ENCODE data around the gene FAM107B.

FAM107B gene

GRCh38 chr10:14560791-14561765 lies 213.6 kb downstream of the FAM107B start:
- DNase-seq (ENCODE audit: low read depth in 1 of 2, low spot score in 1 of 2), result no peak

GRCh38 chr10:14560274-14560673 lies 214.4 kb downstream of the FAM107B start:
- peak in 1 of 2 donors; percentile 48 for DNase-seq (ENCODE audit: low read depth in 1 of 2, low spot score in 1 of 2)

- DNase-seq (ENCODE audit: low read depth in 1 of 2, low spot score in 1 of 2), result no peak
Observed at GRCh38 chr10:14558025-14558424, 216.7 kb downstream of the FAM107B start.

- DNase-seq (ENCODE audit: low read depth in 1 of 2, low spot score in 1 of 2), result no peak
Observed at GRCh38 chr10:14557567-14557966, 217.1 kb downstream of the FAM107B start.

GRCh38 chr10:14556285-14556956 lies 218.3 kb downstream of the FAM107B start:
- no peak for DNase-seq (ENCODE audit: low read depth in 1 of 2, low spot score in 1 of 2)

- no peak for DNase-seq (ENCODE audit: low read depth in 1 of 2, low spot score in 1 of 2)
Observed at GRCh38 chr10:14555807-14556206, 218.9 kb downstream of the FAM107B start.

GRCh38 chr10:14554491-14555205 lies 220.0 kb downstream of the FAM107B start:
- DNase-seq (ENCODE audit: low read depth in 1 of 2, low spot score in 1 of 2), result no peak

- no peak for DNase-seq (ENCODE audit: low read depth in 1 of 2, low spot score in 1 of 2)
Observed at GRCh38 chr10:14554091-14554490, 220.6 kb downstream of the FAM107B start.

- no peak for DNase-seq (ENCODE audit: low read depth in 1 of 2, low spot score in 1 of 2)
Observed at GRCh38 chr10:14553448-14553847, 221.2 kb downstream of the FAM107B start.

GRCh38 chr10:14552015-14552414 lies 222.7 kb downstream of the FAM107B start:
- no peak for DNase-seq (ENCODE audit: low read depth in 1 of 2, low spot score in 1 of 2)

- no peak for DNase-seq (ENCODE audit: low read depth in 1 of 2, low spot score in 1 of 2)
Observed at GRCh38 chr10:14550471-14550981, 224.2 kb downstream of the FAM107B start.

GRCh38 chr10:14549496-14549895 lies 225.2 kb downstream of the FAM107B start:
- DNase-seq (ENCODE audit: low read depth in 1 of 2, low spot score in 1 of 2), result no peak

GRCh38 chr10:14548970-14549369 lies 225.7 kb downstream of the FAM107B start:
- no peak for DNase-seq (ENCODE audit: low read depth in 1 of 2, low spot score in 1 of 2)

- no peak for DNase-seq (ENCODE audit: low read depth in 1 of 2, low spot score in 1 of 2)
Observed at GRCh38 chr10:14548474-14548873, 226.2 kb downstream of the FAM107B start.

GRCh38 chr10:14547816-14548215 lies 226.9 kb downstream of the FAM107B start:
- no peak for DNase-seq (ENCODE audit: low read depth in 1 of 2, low spot score in 1 of 2)

- DNase-seq (ENCODE audit: low read depth in 1 of 2, low spot score in 1 of 2), result no peak
Observed at GRCh38 chr10:14545827-14546226, 228.9 kb downstream of the FAM107B start.

GRCh38 chr10:14543904-14544210 lies 230.8 kb downstream of the FAM107B start:
- no peak for DNase-seq (ENCODE audit: low read depth in 1 of 2, low spot score in 1 of 2)

GRCh38 chr10:14543046-14543903 lies 231.4 kb downstream of the FAM107B start:
- no peak for DNase-seq (ENCODE audit: low read depth in 1 of 2, low spot score in 1 of 2)

GRCh38 chr10:14541379-14541778 lies 233.3 kb downstream of the FAM107B start:
- no peak for DNase-seq (ENCODE audit: low read depth in 1 of 2, low spot score in 1 of 2)

GRCh38 chr10:14540611-14541010 lies 234.1 kb downstream of the FAM107B start:
- DNase-seq (ENCODE audit: low read depth in 1 of 2, low spot score in 1 of 2), result no peak

- no peak for DNase-seq (ENCODE audit: low read depth in 1 of 2, low spot score in 1 of 2)
Observed at GRCh38 chr10:14540062-14540461, 234.6 kb downstream of the FAM107B start.

All from stimulated activated CD4-positive, alpha-beta T cell treated with anti-CD3 and anti-CD28 coated beads, Interleukin-15, amount 100 ng/mL, for 1 hour (primary cell).